T-helper 2 cell treated with Interferon-gamma antibody and Interleukin-4, amounts not matched to agents 5 μg/mL and 100 μg/mL, for 36 hours (primary cell): Measurements from ENCODE around the gene TMIGD1.

Source experiments
- DNase-seq: peaks from one replicate; pipeline ENCODE4 v3.0.0; 2021; ENCODE audit warnings: low spot score
- H3K27ac Mint-ChIP-seq: one replicate; pipeline ENCODE4 v1.8.0; 2021; ENCODE audit warnings: mild to moderate bottlenecking, mixed read lengths
- H3K27me3 Mint-ChIP-seq: one replicate; pipeline ENCODE4 v1.8.0; 2021; ENCODE audit warnings: low read depth, mixed read lengths
- H3K36me3 Mint-ChIP-seq: one replicate; pipeline ENCODE4 v1.8.0; 2021; ENCODE audit warnings: low read depth, mixed read lengths
- H3K4me1 Mint-ChIP-seq: one replicate; pipeline ENCODE4 v1.8.0; 2021; ENCODE audit warnings: low read depth, mixed read lengths
- H3K4me3 Mint-ChIP-seq: one replicate; pipeline ENCODE4 v1.8.0; 2022; ENCODE audit warnings: mild to moderate bottlenecking, moderate library complexity, mixed read lengths
- H3K9me3 Mint-ChIP-seq: one replicate; pipeline ENCODE4 v1.8.0; 2021; ENCODE audit warnings: mixed read lengths

Gene TMIGD1

GRCh38 chr17:30332057-30332542 lies 1.8 kb downstream of the TMIGD1 start:
- Mint-ChIP-seq H3K27me3 (peaks cover 6% of the 10 kb centered on the region), H3K9me3 (no peaks in the 10 kb centered on the region), H3K4me3 (peak overlapping the region; percentile 76), H3K36me3 (no peaks in the 10 kb centered on the region), H3K4me1 (peaks cover 44% of the 10 kb centered on the region), H3K27ac (peak overlapping the region; percentile 92)
- DNase-seq = peak; percentile 65

GRCh38 chr17:30326809-30327208 lies 7.0 kb downstream of the TMIGD1 start:
- no peak overlapping the region for H3K4me3 Mint-ChIP-seq
- no peaks in the 10 kb centered on the region for H3K36me3 Mint-ChIP-seq
- no peak for DNase-seq
- no peaks in the 10 kb centered on the region for H3K9me3 Mint-ChIP-seq
- H3K27me3 Mint-ChIP-seq = peaks cover 12% of the 10 kb centered on the region
- H3K27ac Mint-ChIP-seq = no peak overlapping the region
- H3K4me1 Mint-ChIP-seq = peaks cover 29% of the 10 kb centered on the region

GRCh38 chr17:30324723-30325122 lies 9.1 kb downstream of the TMIGD1 start:
- H3K4me3 Mint-ChIP-seq = no peak overlapping the region
- no peak for DNase-seq
- no peaks in the 10 kb centered on the region for H3K9me3 Mint-ChIP-seq
- no peaks in the 10 kb centered on the region for H3K36me3 Mint-ChIP-seq
- no peak overlapping the region for H3K27ac Mint-ChIP-seq
- H3K27me3 Mint-ChIP-seq = peaks cover 12% of the 10 kb centered on the region
- peaks cover 15% of the 10 kb centered on the region for H3K4me1 Mint-ChIP-seq

DNA sequence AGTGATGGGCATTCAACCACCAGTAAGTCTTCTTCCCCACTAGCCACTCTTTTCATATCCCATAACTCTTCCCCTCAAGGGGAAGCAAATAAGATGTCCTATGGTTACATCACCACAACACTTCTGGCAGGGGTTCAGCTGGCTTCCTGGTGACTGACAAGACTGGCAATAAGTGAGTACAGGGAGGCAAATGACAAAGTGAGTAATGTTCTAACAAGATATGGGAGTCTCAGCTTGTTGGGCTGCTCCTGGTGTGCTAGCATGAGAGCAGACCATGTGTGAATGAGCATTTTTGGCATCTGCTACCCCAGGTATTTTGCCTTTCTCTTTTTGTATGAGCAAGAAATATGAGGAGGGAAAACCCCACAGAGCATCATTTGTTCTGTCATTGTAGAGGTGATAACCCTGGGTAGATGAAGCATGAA lies 9.9 kb downstream of the TMIGD1 start:
- no peak overlapping the region for H3K4me3 Mint-ChIP-seq
- H3K36me3 Mint-ChIP-seq = no peaks in the 10 kb centered on the region
- H3K4me1 Mint-ChIP-seq = peaks cover 12% of the 10 kb centered on the region
- peaks cover 9% of the 10 kb centered on the region for H3K27me3 Mint-ChIP-seq
- no peak overlapping the region for H3K27ac Mint-ChIP-seq
- DNase-seq = no peak
- H3K9me3 Mint-ChIP-seq = no peaks in the 10 kb centered on the region

DNA sequence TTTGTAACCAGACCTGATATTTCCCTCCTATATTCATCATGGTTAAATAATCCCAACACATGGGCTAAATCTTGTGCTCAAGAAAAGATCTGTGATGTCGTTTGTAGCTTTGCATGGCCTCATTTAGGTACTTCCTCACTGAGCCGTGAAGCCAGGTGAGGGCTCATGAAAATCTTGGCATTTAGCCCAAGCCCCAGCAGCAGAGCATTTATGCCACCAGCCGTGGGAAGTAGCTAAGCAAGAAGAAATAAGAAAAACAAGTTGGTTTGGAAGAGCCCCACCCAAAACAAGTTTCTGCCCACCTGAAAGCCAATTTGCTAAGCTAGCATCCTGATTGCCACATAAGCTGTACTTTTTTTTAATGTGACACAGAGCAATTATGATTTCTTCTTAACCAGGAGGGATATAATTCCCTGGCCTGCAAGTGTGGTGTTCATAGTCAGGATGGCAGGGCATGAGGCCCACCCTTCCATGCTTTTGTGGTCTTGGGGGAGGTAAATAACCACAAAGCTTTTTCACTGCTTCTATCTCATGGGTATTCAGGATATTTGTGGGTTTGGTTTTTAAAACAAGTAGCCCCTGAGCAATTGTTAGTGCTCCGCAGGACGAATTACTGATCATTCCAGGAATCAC lies 10.5 kb downstream of the TMIGD1 start:
- Mint-ChIP-seq H3K27ac (no peak overlapping the region), H3K27me3 (peaks cover 9% of the 10 kb centered on the region), H3K4me3 (no peak overlapping the region), H3K36me3 (no peaks in the 10 kb centered on the region), H3K4me1 (peaks cover 12% of the 10 kb centered on the region), H3K9me3 (no peaks in the 10 kb centered on the region)
- no peak for DNase-seq

GRCh38 chr17:30321314-30321713 lies 12.5 kb downstream of the TMIGD1 start:
- Mint-ChIP-seq H3K4me1 (peaks cover 12% of the 10 kb centered on the region), H3K4me3 (no peak overlapping the region), H3K27ac (no peak overlapping the region), H3K9me3 (no peaks in the 10 kb centered on the region), H3K27me3 (peaks cover 6% of the 10 kb centered on the region), H3K36me3 (no peaks in the 10 kb centered on the region)
- DNase-seq = no peak

DNA sequence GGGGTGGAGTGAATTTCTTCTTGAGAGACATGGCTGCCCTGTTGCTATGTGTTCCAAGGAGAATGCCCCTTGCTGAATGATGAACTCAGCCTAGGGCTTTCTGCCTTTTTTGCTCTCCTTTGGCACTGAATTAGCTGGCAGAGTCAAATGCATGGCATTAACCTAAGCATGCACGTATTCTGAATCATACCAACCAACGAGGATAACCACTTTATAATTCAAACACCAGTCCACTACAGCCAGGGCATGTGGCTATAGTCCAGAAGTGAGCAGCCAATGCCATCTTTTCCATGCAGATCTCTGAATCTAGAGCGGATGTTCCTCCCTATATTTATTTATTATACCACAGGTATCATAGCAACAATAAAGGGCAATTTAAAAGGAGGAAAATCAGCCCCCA lies 15.7 kb downstream of the TMIGD1 start:
- peaks cover 1% of the 10 kb centered on the region for H3K4me1 Mint-ChIP-seq
- H3K4me3 Mint-ChIP-seq = no peak overlapping the region
- no peak for DNase-seq
- no peak overlapping the region for H3K27ac Mint-ChIP-seq
- H3K36me3 Mint-ChIP-seq = no peaks in the 10 kb centered on the region
- H3K9me3 Mint-ChIP-seq = no peaks in the 10 kb centered on the region
- H3K27me3 Mint-ChIP-seq = peaks cover 20% of the 10 kb centered on the region

DNA sequence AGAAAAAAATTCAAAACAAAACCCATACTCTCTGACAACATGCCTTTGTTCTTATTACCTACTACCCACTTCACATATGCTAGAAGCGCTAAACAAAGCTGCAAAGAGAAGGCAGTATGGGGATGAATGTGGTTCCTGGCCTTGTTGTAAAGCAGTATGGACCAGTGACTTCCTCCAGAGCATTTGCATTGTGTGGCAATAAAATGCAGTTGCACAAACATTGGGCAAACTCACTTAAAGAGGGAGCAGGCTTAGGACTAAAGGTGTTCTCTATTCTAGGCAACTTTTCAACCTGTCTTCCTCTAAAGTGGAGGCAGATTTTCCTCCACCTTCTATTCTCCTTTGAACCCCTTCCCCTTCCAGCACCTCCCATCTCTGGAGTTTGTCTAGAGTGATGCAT lies 17.1 kb downstream of the TMIGD1 start:
- Mint-ChIP-seq H3K4me3 (no peak overlapping the region), H3K27ac (no peak overlapping the region)

GRCh38 chr17:30315106-30315505 lies 18.8 kb downstream of the TMIGD1 start:
- H3K36me3 Mint-ChIP-seq = no peaks in the 10 kb centered on the region
- no peak for DNase-seq
- no peaks in the 10 kb centered on the region for H3K4me1 Mint-ChIP-seq
- peaks cover 20% of the 10 kb centered on the region for H3K27me3 Mint-ChIP-seq
- no peak overlapping the region for H3K27ac Mint-ChIP-seq
- no peaks in the 10 kb centered on the region for H3K9me3 Mint-ChIP-seq
- H3K4me3 Mint-ChIP-seq = no peak overlapping the region

More for the DNA sequence above, 17.1 kb downstream of the TMIGD1 start:
- Mint-ChIP-seq H3K9me3 (no peaks in the 10 kb centered on the region), H3K27me3 (peaks cover 20% of the 10 kb centered on the region), H3K4me1 (no peaks in the 10 kb centered on the region), H3K36me3 (no peaks in the 10 kb centered on the region)
- DNase-seq = no peak

- H3K27me3 Mint-ChIP-seq = peaks cover 20% of the 10 kb centered on the region
Observed at GRCh38 chr17:30314474-30314873, 19.4 kb downstream of the TMIGD1 start.

GRCh38 chr17:30312226-30312625 lies 21.6 kb downstream of the TMIGD1 start:
- H3K27me3 Mint-ChIP-seq = peaks cover 20% of the 10 kb centered on the region
- no peak overlapping the region for H3K4me3 Mint-ChIP-seq
- H3K27ac Mint-ChIP-seq = no peak overlapping the region

More at GRCh38 chr17:30314474-30314873, 19.4 kb downstream of the TMIGD1 start:
- no peaks in the 10 kb centered on the region for H3K4me1 Mint-ChIP-seq
- no peak overlapping the region for H3K27ac Mint-ChIP-seq
- no peak for DNase-seq
- H3K36me3 Mint-ChIP-seq = no peaks in the 10 kb centered on the region
- H3K4me3 Mint-ChIP-seq = no peak overlapping the region
- no peaks in the 10 kb centered on the region for H3K9me3 Mint-ChIP-seq

GRCh38 chr17:30310562-30310961 lies 23.3 kb downstream of the TMIGD1 start:
- H3K36me3 Mint-ChIP-seq = no peaks in the 10 kb centered on the region
- H3K4me3 Mint-ChIP-seq = no peak overlapping the region
- no peak for DNase-seq
- peaks cover 21% of the 10 kb centered on the region for H3K27me3 Mint-ChIP-seq
- H3K27ac Mint-ChIP-seq = no peak overlapping the region
- no peaks in the 10 kb centered on the region for H3K4me1 Mint-ChIP-seq
- no peaks in the 10 kb centered on the region for H3K9me3 Mint-ChIP-seq

More at GRCh38 chr17:30312226-30312625, 21.6 kb downstream of the TMIGD1 start:
- Mint-ChIP-seq H3K9me3 (no peaks in the 10 kb centered on the region), H3K4me1 (no peaks in the 10 kb centered on the region), H3K36me3 (no peaks in the 10 kb centered on the region)
- no peak for DNase-seq

DNA sequence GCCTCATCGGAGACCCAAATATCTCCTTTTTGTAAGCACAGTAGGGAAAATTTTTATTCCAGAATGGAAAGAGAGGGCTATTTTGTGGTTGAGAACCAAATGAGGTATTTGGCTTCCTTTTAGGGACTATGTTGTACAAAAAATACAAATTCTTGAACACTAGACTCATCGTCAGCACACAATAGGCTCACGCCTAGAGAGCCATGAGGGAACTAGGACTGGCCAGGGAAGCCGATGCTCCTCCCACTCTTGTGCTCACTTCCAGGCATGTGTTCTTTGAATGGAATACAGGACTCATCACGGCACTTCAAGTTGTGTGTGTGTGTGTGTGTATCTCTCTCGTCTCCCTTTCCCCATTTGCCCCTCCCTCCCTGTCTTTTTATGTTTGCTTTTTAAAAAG lies 24.3 kb downstream of the TMIGD1 start:
- Mint-ChIP-seq H3K9me3 (no peaks in the 10 kb centered on the region), H3K4me1 (no peaks in the 10 kb centered on the region), H3K27ac (no peak overlapping the region), H3K36me3 (no peaks in the 10 kb centered on the region), H3K4me3 (no peak overlapping the region), H3K27me3 (peaks cover 11% of the 10 kb centered on the region)
- DNase-seq = no peak

- Mint-ChIP-seq H3K9me3 (no peaks in the 10 kb centered on the region), H3K4me1 (no peaks in the 10 kb centered on the region), H3K27me3 (peaks cover 6% of the 10 kb centered on the region), H3K4me3 (no peak overlapping the region), H3K36me3 (no peaks in the 10 kb centered on the region), H3K27ac (no peak overlapping the region)
- DNase-seq = no peak
Observed at GRCh38 chr17:30308406-30308805, 25.5 kb downstream of the TMIGD1 start.

- DNase-seq = no peak
- Mint-ChIP-seq H3K36me3 (no peaks in the 10 kb centered on the region), H3K27ac (no peak overlapping the region), H3K4me3 (no peak overlapping the region), H3K4me1 (peaks cover 3% of the 10 kb centered on the region), H3K9me3 (no peaks in the 10 kb centered on the region), H3K27me3 (peaks cover 3% of the 10 kb centered on the region)
Observed at GRCh38 chr17:30304778-30305177, 29.1 kb downstream of the TMIGD1 start.
